HepG2 (cell line): Measurements from ENCODE around the gene SPON1.

Experiments
- BCL6 ChIP-seq: IDR thresholded peaks from 2 replicates; pipeline ENCODE4 v1.6.1; 2016; ENCODE audit warnings: missing genetic modification reagents, missing compliant biosample characterization
- CBFB ChIP-seq: sonication (generic); formaldehyde crosslinking; IDR thresholded peaks from 2 replicates; pipeline ENCODE4 v1.4.0; 2020; ENCODE audit warnings: missing genetic modification reagents
- CTCF ChIP-seq: sonication (generic); formaldehyde crosslinking; IDR thresholded peaks from 2 replicates; pipeline ENCODE4 v1.5.0; 2020; ENCODE audit warnings: mild to moderate bottlenecking, missing genetic modification reagents, moderate library complexity
- RAD51 ChIP-seq: fragments of 450-650 bp; IDR thresholded peaks from 2 replicates; pipeline ENCODE4 v1.6.1; 2016; ENCODE audit warnings: borderline replicate concordance
- SKIL ChIP-seq: sonication (generic); formaldehyde crosslinking; IDR thresholded peaks from 2 replicates; pipeline ENCODE4 v1.8.0; 2022; ENCODE audit warnings: missing genetic modification reagents, mild to moderate bottlenecking, moderate library complexity, borderline replicate concordance
- SMARCC2 ChIP-seq: fragments of 450-650 bp; IDR thresholded peaks from 2 replicates; pipeline ENCODE4 v1.6.1; 2017; ENCODE audit warnings: antibody characterized with exemption, mild to moderate bottlenecking
- ZNF234 ChIP-seq: sonication (generic); formaldehyde crosslinking; conservative IDR thresholded peaks from 2 replicates; pipeline ENCODE4 v1.5.1; 2020; ENCODE audit warnings: mild to moderate bottlenecking, missing genetic modification reagents
- ZNF317 ChIP-seq: sonication (generic); formaldehyde crosslinking; IDR thresholded peaks from 2 replicates; pipeline ENCODE4 v1.5.0; 2020; ENCODE audit warnings: mild to moderate bottlenecking, missing genetic modification reagents
- ZNF530 ChIP-seq: sonication (generic); formaldehyde crosslinking; IDR thresholded peaks from 2 replicates; pipeline ENCODE4 v1.5.0; 2020; ENCODE audit warnings: low read depth, mild to moderate bottlenecking, missing genetic modification reagents

- no peak for TF ChIP-seq SKIL (CRISPR knock-in tag)
- no peak for TF ChIP-seq BCL6 (CRISPR knock-in tag)
- TF ChIP-seq CBFB (CRISPR knock-in tag), result no peak
- TF ChIP-seq SMARCC2, result no peak
- TF ChIP-seq RAD51, result no peak
- TF ChIP-seq CTCF (CRISPR knock-in tag), result no peak
- no peak for TF ChIP-seq ZNF234 (CRISPR knock-in tag)
- no peak for TF ChIP-seq ZNF317 (CRISPR knock-in tag)
- TF ChIP-seq ZNF530 (CRISPR knock-in tag), result no peak
These were observed 5.5 kb upstream of the SPON1 start for GRCh38 chr11:13956988-13957387.
